ENCODE data around the gene RPL36.

DNA sequence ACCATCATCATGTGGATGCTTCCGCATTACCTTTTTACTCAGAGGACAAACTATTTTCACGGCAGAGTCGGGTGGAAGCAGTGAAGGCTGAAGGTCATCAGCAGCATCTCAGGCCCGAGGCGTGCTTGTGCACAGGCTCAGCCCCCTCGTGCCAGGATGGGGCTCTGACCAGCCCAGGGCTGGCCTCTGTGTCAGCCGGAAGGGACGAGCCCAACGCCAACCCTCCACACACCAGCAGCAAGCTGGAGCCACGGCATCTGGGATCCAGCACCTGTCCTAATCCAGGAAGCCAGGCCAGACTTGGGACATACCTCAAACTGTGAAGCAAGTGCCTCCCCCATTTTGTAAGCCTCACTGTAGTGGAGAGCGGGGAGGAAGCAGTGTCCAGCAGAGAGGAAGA, 20.9 kb upstream of the RPL36 start:
- TF ChIP-seq, protein P1, sequence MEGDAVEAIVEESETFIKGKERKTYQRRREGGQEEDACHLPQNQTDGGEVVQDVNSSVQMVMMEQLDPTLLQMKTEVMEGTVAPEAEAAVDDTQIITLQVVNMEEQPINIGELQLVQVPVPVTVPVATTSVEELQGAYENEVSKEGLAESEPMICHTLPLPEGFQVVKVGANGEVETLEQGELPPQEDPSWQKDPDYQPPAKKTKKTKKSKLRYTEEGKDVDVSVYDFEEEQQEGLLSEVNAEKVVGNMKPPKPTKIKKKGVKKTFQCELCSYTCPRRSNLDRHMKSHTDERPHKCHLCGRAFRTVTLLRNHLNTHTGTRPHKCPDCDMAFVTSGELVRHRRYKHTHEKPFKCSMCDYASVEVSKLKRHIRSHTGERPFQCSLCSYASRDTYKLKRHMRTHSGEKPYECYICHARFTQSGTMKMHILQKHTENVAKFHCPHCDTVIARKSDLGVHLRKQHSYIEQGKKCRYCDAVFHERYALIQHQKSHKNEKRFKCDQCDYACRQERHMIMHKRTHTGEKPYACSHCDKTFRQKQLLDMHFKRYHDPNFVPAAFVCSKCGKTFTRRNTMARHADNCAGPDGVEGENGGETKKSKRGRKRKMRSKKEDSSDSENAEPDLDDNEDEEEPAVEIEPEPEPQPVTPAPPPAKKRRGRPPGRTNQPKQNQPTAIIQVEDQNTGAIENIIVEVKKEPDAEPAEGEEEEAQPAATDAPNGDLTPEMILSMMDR (IDR thresholded peaks at IDR 0.05) = no peak
- TF ChIP-seq POLR2A (IDR thresholded peaks at IDR 0.05; ENCODE audit: low read depth) = no peak
